Effector memory CD8-positive, alpha-beta T cell (primary cell): ENCODE data around the gene VWA1.
"Not testable (repeated sequence)": the region's sequence is repeated elsewhere in the genome, so short reads cannot be mapped to it uniquely, and the experiment has no call there.

ENCODE experiments used
- ATAC-seq: fragments of 150-1000 bp; cut with Tn5 transposase; replicated peaks from 2 replicates; pipeline ENCODE4 v1.10.0; 2021; ENCODE audit warnings: mild to moderate bottlenecking, moderate library complexity
- DNase-seq, 3 experiments: peaks; one replicate each; pipeline ENCODE4 v3.0.0; 2021
- H3K27ac Mint-ChIP-seq, 2 donors: one replicate each; pipeline ENCODE4 v1.8.0; 2022; ENCODE audit warnings: mild to moderate bottlenecking in 2 of 2, mixed read lengths in 2 of 2, moderate library complexity in 2 of 2
- H3K27me3 Mint-ChIP-seq, 2 donors: one replicate each; pipeline ENCODE4 v1.8.0; 2022; ENCODE audit warnings: mixed read lengths in 2 of 2
- H3K36me3 Mint-ChIP-seq: one replicate; pipeline ENCODE4 v1.8.0; 2022; ENCODE audit warnings: mild to moderate bottlenecking, moderate library complexity, mixed read lengths; ENCODE audit not compliant: insufficient read depth
- H3K4me1 Mint-ChIP-seq, 2 donors: one replicate each; pipeline ENCODE4 v1.8.0; 2022; ENCODE audit warnings: low read depth in 2 of 2, mixed read lengths in 2 of 2
- H3K4me3 Mint-ChIP-seq, 2 donors: one replicate each; pipeline ENCODE4 v1.8.0; 2022; ENCODE audit warnings: mild to moderate bottlenecking in 2 of 2, mixed read lengths in 2 of 2, moderate library complexity in 2 of 2
- H3K9me3 Mint-ChIP-seq, 2 donors: one replicate each; pipeline ENCODE4 v1.8.0; 2022; ENCODE audit warnings: mixed read lengths in 2 of 2

VWA1 gene

GRCh38 chr1:1422465-1423244 lies 12.8 kb upstream of the VWA1 start:
- Mint-ChIP-seq H3K9me3 (no peaks in the 10 kb centered on the region), H3K36me3 (no peaks in the 10 kb centered on the region), H3K27ac (no peak overlapping the region), H3K27me3 (peaks cover 23 to 55% of the 10 kb centered on the region in 2 donors), H3K4me3 (no peak overlapping the region), H3K4me1 (peaks cover 0 to 2% of the 10 kb centered on the region in 2 donors)
- no peak for ATAC-seq
- DNase-seq, result no peak

GRCh38 chr1:1423245-1423597 lies 12.3 kb upstream of the VWA1 start:
- peaks cover 0 to 2% of the 10 kb centered on the region in 2 donors for H3K4me1 Mint-ChIP-seq
- no peak overlapping the region for H3K27ac Mint-ChIP-seq
- DNase-seq (no peak), ATAC-seq (no peak)
- H3K4me3 Mint-ChIP-seq, result no peak overlapping the region
- no peaks in the 10 kb centered on the region for H3K36me3 Mint-ChIP-seq
- H3K9me3 Mint-ChIP-seq, result no peaks in the 10 kb centered on the region
- peaks cover 24 to 58% of the 10 kb centered on the region in 2 donors for H3K27me3 Mint-ChIP-seq

- Mint-ChIP-seq H3K4me3 (no peak overlapping the region), H3K4me1 (peaks cover 0 to 2% of the 10 kb centered on the region in 2 donors), H3K27me3 (peaks cover 31 to 72% of the 10 kb centered on the region in 2 donors), H3K9me3 (no peaks in the 10 kb centered on the region), H3K27ac (no peak overlapping the region), H3K36me3 (no peaks in the 10 kb centered on the region)
- no peak for ATAC-seq
- DNase-seq, result no peak
Observed at GRCh38 chr1:1424707-1425106, 10.8 kb upstream of the VWA1 start.

GRCh38 chr1:1425426-1425752 lies 10.1 kb upstream of the VWA1 start:
- DNase-seq (no peak), ATAC-seq (no peak)
- H3K9me3 Mint-ChIP-seq, result no peaks in the 10 kb centered on the region
- no peaks in the 10 kb centered on the region for H3K36me3 Mint-ChIP-seq
- H3K27ac Mint-ChIP-seq, result no peak overlapping the region
- H3K4me3 Mint-ChIP-seq, result no peak overlapping the region
- H3K4me1 Mint-ChIP-seq, result peaks cover 0 to 2% of the 10 kb centered on the region in 2 donors
- H3K27me3 Mint-ChIP-seq, result peaks cover 34 to 77% of the 10 kb centered on the region in 2 donors

- Mint-ChIP-seq H3K27me3 (peaks cover 34 to 72% of the 10 kb centered on the region in 2 donors), H3K36me3 (no peaks in the 10 kb centered on the region), H3K9me3 (no peaks in the 10 kb centered on the region), H3K4me1 (peaks cover 0 to 2% of the 10 kb centered on the region in 2 donors), H3K4me3 (no peak overlapping the region), H3K27ac (peak overlapping the region in 1 of 2 donors; percentile 4)
- DNase-seq (no peak), ATAC-seq (no peak)
Observed at GRCh38 chr1:1425753-1426495, 9.6 kb upstream of the VWA1 start.

GRCh38 chr1:1426496-1427105 lies 8.9 kb upstream of the VWA1 start:
- Mint-ChIP-seq H3K27ac (peak overlapping the region in 1 of 2 donors; percentile 4), H3K4me3 (peak overlapping the region in 1 of 2 donors; percentile 17), H3K36me3 (no peaks in the 10 kb centered on the region), H3K27me3 (peaks cover 34 to 71% of the 10 kb centered on the region in 2 donors), H3K9me3 (no peaks in the 10 kb centered on the region), H3K4me1 (peaks cover 0 to 2% of the 10 kb centered on the region in 2 donors)
- no peak for DNase-seq
- ATAC-seq, result peak; percentile 31

GRCh38 chr1:1427106-1427819 lies 8.2 kb upstream of the VWA1 start:
- peaks cover 0 to 2% of the 10 kb centered on the region in 2 donors for H3K4me1 Mint-ChIP-seq
- peak overlapping the region in 1 of 2 donors; percentile 17 for H3K4me3 Mint-ChIP-seq
- ATAC-seq, result no peak
- DNase-seq, result no peak
- H3K27me3 Mint-ChIP-seq, result peaks cover 34 to 73% of the 10 kb centered on the region in 2 donors
- H3K27ac Mint-ChIP-seq, result no peak overlapping the region
- H3K36me3 Mint-ChIP-seq, result no peaks in the 10 kb centered on the region
- H3K9me3 Mint-ChIP-seq, result no peaks in the 10 kb centered on the region

- no peak overlapping the region for H3K27ac Mint-ChIP-seq
- no peak for ATAC-seq
- DNase-seq, result no peak
- H3K27me3 Mint-ChIP-seq, result peaks cover 29 to 73% of the 10 kb centered on the region in 2 donors
- H3K36me3 Mint-ChIP-seq, result no peaks in the 10 kb centered on the region
- peaks cover 0 to 2% of the 10 kb centered on the region in 2 donors for H3K4me1 Mint-ChIP-seq
- no peaks in the 10 kb centered on the region for H3K9me3 Mint-ChIP-seq
- no peak overlapping the region for H3K4me3 Mint-ChIP-seq
Observed at GRCh38 chr1:1427820-1428148, 7.7 kb upstream of the VWA1 start.

- peaks cover 26 to 72% of the 10 kb centered on the region in 2 donors for H3K27me3 Mint-ChIP-seq
- H3K4me1 Mint-ChIP-seq, result peaks cover 0 to 2% of the 10 kb centered on the region in 2 donors
- peak overlapping the region in 1 of 2 donors; percentile 29 for H3K4me3 Mint-ChIP-seq
- ATAC-seq (no peak), DNase-seq (no peak)
- no peak overlapping the region for H3K27ac Mint-ChIP-seq
- no peaks in the 10 kb centered on the region for H3K9me3 Mint-ChIP-seq
- no peaks in the 10 kb centered on the region for H3K36me3 Mint-ChIP-seq
Observed at GRCh38 chr1:1428174-1428573, 7.3 kb upstream of the VWA1 start.

GRCh38 chr1:1428967-1429366 lies 6.5 kb upstream of the VWA1 start:
- not testable (repeated sequence) for H3K36me3 Mint-ChIP-seq, H3K4me3 Mint-ChIP-seq, H3K4me1 Mint-ChIP-seq, DNase-seq, ATAC-seq, H3K27ac Mint-ChIP-seq, H3K9me3 Mint-ChIP-seq
- peaks cover 25 to 78% of the 10 kb centered on the region in 2 donors for H3K27me3 Mint-ChIP-seq

GRCh38 chr1:1429671-1430073 lies 5.8 kb upstream of the VWA1 start:
- peaks cover 21 to 79% of the 10 kb centered on the region in 2 donors for H3K27me3 Mint-ChIP-seq
- no peaks in the 10 kb centered on the region for H3K36me3 Mint-ChIP-seq
- peaks cover 0 to 2% of the 10 kb centered on the region in 2 donors for H3K4me1 Mint-ChIP-seq
- DNase-seq, result no peak
- H3K27ac Mint-ChIP-seq, result no peak overlapping the region
- H3K9me3 Mint-ChIP-seq, result no peaks in the 10 kb centered on the region
- ATAC-seq, result no peak
- no peak overlapping the region for H3K4me3 Mint-ChIP-seq

- Mint-ChIP-seq H3K36me3 (no peaks in the 10 kb centered on the region), H3K27me3 (peaks cover 21 to 79% of the 10 kb centered on the region in 2 donors), H3K9me3 (no peaks in the 10 kb centered on the region), H3K4me3 (no peak overlapping the region), H3K4me1 (peaks cover 0 to 7% of the 10 kb centered on the region in 2 donors), H3K27ac (no peak overlapping the region)
- DNase-seq (no peak), ATAC-seq (no peak)
Observed at GRCh38 chr1:1430114-1430982, 5.1 kb upstream of the VWA1 start.
